KMS-11 (cell line): ENCODE results near the gene ITGAD.

ENCODE experiments used
- H2AFZ ChIP-seq: fragments of 200-600 bp; sonication (generic); 2 replicates; pipeline ENCODE4 v1.6.1; 2016; ENCODE audit warnings: antibody characterized with exemption, mixed run types, low read depth
- H3K27ac ChIP-seq: fragments of 200-600 bp; sonication (generic); 2 replicates; pipeline ENCODE4 v1.6.1; 2016; ENCODE audit warnings: mild to moderate bottlenecking, mixed run types
- H3K27me3 ChIP-seq: fragments of 200-600 bp; sonication (generic); 2 replicates; pipeline ENCODE4 v1.6.1; 2017; ENCODE audit warnings: mild to moderate bottlenecking, low read depth, mixed run types, moderate library complexity; ENCODE audit not compliant: insufficient read depth
- H3K36me3 ChIP-seq: fragments of 200-600 bp; sonication (generic); 2 replicates; pipeline ENCODE4 v1.6.1; 2017; ENCODE audit warnings: mild to moderate bottlenecking, mixed run types; ENCODE audit not compliant: insufficient read depth
- H3K4me1 ChIP-seq: fragments of 200-600 bp; sonication (generic); 2 replicates; pipeline ENCODE4 v1.6.1; 2016; ENCODE audit warnings: mild to moderate bottlenecking, low read depth, mixed run types; ENCODE audit not compliant: poor library complexity, severe bottlenecking
- H3K4me2 ChIP-seq: fragments of 200-600 bp; sonication (generic); 2 replicates; pipeline ENCODE4 v1.7.0; 2016; ENCODE audit warnings: mild to moderate bottlenecking, mixed run types
- H3K4me3 ChIP-seq: fragments of 200-600 bp; sonication (generic); IDR thresholded peaks from 2 replicates; pipeline ENCODE4 v1.6.1; 2017; ENCODE audit warnings: low read depth, low read length, mixed read lengths; ENCODE audit not compliant: insufficient read depth
- H3K79me2 ChIP-seq: fragments of 200-600 bp; sonication (generic); 2 replicates; pipeline ENCODE4 v1.6.1; 2016; ENCODE audit warnings: low read depth, mixed run types; ENCODE audit not compliant: insufficient read depth
- H3K9ac ChIP-seq: fragments of 200-600 bp; sonication (generic); 2 replicates; pipeline ENCODE4 v1.6.1; 2016; ENCODE audit warnings: mild to moderate bottlenecking, mixed run types
- H4K20me1 ChIP-seq: fragments of 200-600 bp; sonication (generic); 2 replicates; pipeline ENCODE4 v1.6.1; 2016; ENCODE audit warnings: mild to moderate bottlenecking, mixed run types; ENCODE audit not compliant: insufficient read depth
- CTCF ChIP-seq: fragments of 200-600 bp; sonication (generic); conservative IDR thresholded peaks from 2 replicates; pipeline ENCODE4 v1.6.1; 2017; ENCODE audit warnings: low read depth, mild to moderate bottlenecking, antibody characterized with exemption, low read length, moderate library complexity, mixed read lengths

The ITGAD gene

DNA sequence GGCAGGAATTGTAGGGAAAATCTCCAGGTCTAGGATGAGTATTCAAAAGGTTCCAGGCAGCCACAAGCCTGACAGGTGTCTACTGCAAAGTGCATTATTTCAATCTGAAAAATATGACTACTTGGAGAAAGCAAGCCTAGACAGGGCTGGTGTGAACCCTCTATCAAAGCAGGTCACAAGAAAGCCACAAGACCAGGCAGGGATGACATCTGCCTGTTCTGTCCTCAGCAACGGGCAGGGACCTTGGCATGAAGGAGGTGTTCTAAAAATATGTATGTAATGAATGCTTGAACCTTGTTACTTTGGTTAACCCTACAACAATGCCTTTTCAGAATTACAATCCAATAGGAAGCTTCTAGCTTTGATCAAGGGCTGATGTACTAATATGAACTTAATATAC lies 36.2 kb downstream of the ITGAD start:
- Histone ChIP-seq H3K27me3 (no peaks in the 10 kb centered on the region), H3K9ac (no peak overlapping the region), H3K4me3 (no peak overlapping the region), H2AFZ (no peak overlapping the region), H3K36me3 (no peaks in the 10 kb centered on the region), H3K4me1 (peaks cover 13% of the 10 kb centered on the region), H3K27ac (no peak overlapping the region), H4K20me1 (no peaks in the 10 kb centered on the region), H3K79me2 (no peaks in the 10 kb centered on the region), H3K4me2 (no peak overlapping the region)
- TF ChIP-seq CTCF = no peak

DNA sequence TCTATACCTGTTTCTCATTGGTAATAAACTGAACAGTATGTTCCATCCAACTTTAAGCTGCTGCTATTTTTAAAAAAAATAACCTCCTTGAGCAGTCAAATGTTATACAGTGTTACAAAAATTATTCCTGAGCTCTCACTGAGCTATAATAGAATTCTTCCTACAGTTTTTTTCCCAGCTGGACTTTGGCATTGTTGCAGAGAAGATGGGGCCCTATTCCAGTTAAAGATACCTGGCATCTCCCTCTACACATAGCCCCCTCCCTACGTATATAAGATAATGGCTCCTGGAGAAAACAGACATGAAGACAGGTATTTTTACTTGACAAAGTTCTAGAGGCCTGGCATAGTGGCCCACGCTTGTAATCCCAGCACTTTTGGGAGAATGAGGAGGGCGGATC lies 36.7 kb downstream of the ITGAD start:
- Histone ChIP-seq H3K79me2 (no peaks in the 10 kb centered on the region), H3K4me2 (no peak overlapping the region), H3K9ac (no peak overlapping the region), H4K20me1 (no peaks in the 10 kb centered on the region), H3K36me3 (no peaks in the 10 kb centered on the region), H3K4me3 (no peak overlapping the region), H3K27me3 (no peaks in the 10 kb centered on the region), H3K4me1 (peaks cover 13% of the 10 kb centered on the region), H3K27ac (no peak overlapping the region), H2AFZ (no peak overlapping the region)
- no peak for TF ChIP-seq CTCF

GRCh38 chr16:31430380-31431052 lies 37.4 kb downstream of the ITGAD start:
- no peak overlapping the region for H3K4me3 ChIP-seq
- TF ChIP-seq CTCF = no peak
- H3K4me1 ChIP-seq = peaks cover 13% of the 10 kb centered on the region
- no peaks in the 10 kb centered on the region for H3K79me2 ChIP-seq
- no peaks in the 10 kb centered on the region for H3K27me3 ChIP-seq
- H4K20me1 ChIP-seq = no peaks in the 10 kb centered on the region
- H2AFZ ChIP-seq = no peak overlapping the region; the same call in 1 of the 2 replicates
- no peak overlapping the region for H3K4me2 ChIP-seq
- H3K36me3 ChIP-seq = no peaks in the 10 kb centered on the region
- H3K27ac ChIP-seq = no peak overlapping the region
- no peak overlapping the region for H3K9ac ChIP-seq

- Histone ChIP-seq H2AFZ (no peak overlapping the region), H3K4me2 (no peak overlapping the region), H3K36me3 (no peaks in the 10 kb centered on the region), H3K4me3 (no peak overlapping the region), H3K9ac (no peak overlapping the region), H3K27me3 (no peaks in the 10 kb centered on the region), H3K27ac (no peak overlapping the region), H4K20me1 (no peaks in the 10 kb centered on the region), H3K4me1 (peaks cover 10% of the 10 kb centered on the region), H3K79me2 (no peaks in the 10 kb centered on the region)
- TF ChIP-seq CTCF = no peak
Observed at GRCh38 chr16:31435341-31436220, 42.4 kb downstream of the ITGAD start.
